ENCODE data around the gene PIK3CA.

Gene PIK3CA

GRCh38 chr3:179276001-179276400 is 127.8 kb downstream of the PIK3CA start:
- no peaks in the 10 kb centered on the region for H3K4me1 ChIP-seq (ENCODE audit: insufficient read depth, poor library complexity, severe bottlenecking)
- H3K27ac ChIP-seq (ENCODE audit: poor library complexity, severe bottlenecking) = no peak overlapping the region
- no peak for ATAC-seq (ENCODE audit: low read depth)
- H3K27me3 ChIP-seq (ENCODE audit: insufficient read depth, poor library complexity, severe bottlenecking) = no peaks in the 10 kb centered on the region
- no peak for DNase-seq (ENCODE audit: low spot score)
- TF ChIP-seq, protein P1, sequence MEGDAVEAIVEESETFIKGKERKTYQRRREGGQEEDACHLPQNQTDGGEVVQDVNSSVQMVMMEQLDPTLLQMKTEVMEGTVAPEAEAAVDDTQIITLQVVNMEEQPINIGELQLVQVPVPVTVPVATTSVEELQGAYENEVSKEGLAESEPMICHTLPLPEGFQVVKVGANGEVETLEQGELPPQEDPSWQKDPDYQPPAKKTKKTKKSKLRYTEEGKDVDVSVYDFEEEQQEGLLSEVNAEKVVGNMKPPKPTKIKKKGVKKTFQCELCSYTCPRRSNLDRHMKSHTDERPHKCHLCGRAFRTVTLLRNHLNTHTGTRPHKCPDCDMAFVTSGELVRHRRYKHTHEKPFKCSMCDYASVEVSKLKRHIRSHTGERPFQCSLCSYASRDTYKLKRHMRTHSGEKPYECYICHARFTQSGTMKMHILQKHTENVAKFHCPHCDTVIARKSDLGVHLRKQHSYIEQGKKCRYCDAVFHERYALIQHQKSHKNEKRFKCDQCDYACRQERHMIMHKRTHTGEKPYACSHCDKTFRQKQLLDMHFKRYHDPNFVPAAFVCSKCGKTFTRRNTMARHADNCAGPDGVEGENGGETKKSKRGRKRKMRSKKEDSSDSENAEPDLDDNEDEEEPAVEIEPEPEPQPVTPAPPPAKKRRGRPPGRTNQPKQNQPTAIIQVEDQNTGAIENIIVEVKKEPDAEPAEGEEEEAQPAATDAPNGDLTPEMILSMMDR (IDR thresholded peaks at IDR 0.05; ENCODE audit: poor library complexity, severe bottlenecking) = no peak
- no peaks in the 10 kb centered on the region for H3K9me3 ChIP-seq (ENCODE audit: severe bottlenecking)
- no peaks in the 10 kb centered on the region for H3K36me3 ChIP-seq (ENCODE audit: low read depth)
- no peak overlapping the region for H3K4me3 ChIP-seq (ENCODE audit: severe bottlenecking)

- no peaks in the 10 kb centered on the region for H3K4me1 ChIP-seq (ENCODE audit: insufficient read depth, poor library complexity, severe bottlenecking)
- TF ChIP-seq, protein P1 (IDR thresholded peaks at IDR 0.05; ENCODE audit: poor library complexity, severe bottlenecking) = no peak
- ATAC-seq (ENCODE audit: low read depth) (no peak), DNase-seq (ENCODE audit: low spot score) (no peak)
- no peaks in the 10 kb centered on the region for H3K9me3 ChIP-seq (ENCODE audit: severe bottlenecking)
- H3K4me3 ChIP-seq (ENCODE audit: severe bottlenecking) = no peak overlapping the region
- H3K27me3 ChIP-seq (ENCODE audit: insufficient read depth, poor library complexity, severe bottlenecking) = no peaks in the 10 kb centered on the region
- no peak overlapping the region for H3K27ac ChIP-seq (ENCODE audit: poor library complexity, severe bottlenecking)
- no peaks in the 10 kb centered on the region for H3K36me3 ChIP-seq (ENCODE audit: low read depth)
Measured at GRCh38 chr3:179276743-179277142, 128.6 kb downstream of the PIK3CA start.

DNA sequence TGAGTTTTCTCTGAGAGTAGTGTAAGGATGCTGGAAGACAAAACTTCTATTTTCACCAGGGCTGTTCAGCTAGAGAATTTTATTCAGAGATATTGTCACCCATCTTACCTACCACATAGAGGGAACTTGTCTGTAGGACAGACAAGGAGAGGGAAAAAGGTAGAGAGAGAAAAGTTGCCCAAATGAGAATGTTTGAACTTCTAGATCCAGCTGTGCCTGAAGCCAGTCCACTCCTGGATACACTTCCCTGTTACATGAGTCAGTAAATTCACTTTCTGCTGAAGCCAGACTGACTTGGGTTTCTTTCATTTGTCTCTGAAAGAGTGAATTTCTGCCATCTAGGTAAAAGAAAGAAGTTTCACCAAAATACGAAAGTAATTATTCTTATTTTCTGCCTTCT is 130.0 kb downstream of the PIK3CA start:
- ATAC-seq (ENCODE audit: low read depth) = no peak
- DNase-seq (ENCODE audit: low spot score) = no peak
- no peaks in the 10 kb centered on the region for H3K36me3 ChIP-seq (ENCODE audit: low read depth)
- H3K27me3 ChIP-seq (ENCODE audit: insufficient read depth, poor library complexity, severe bottlenecking) = no peaks in the 10 kb centered on the region
- no peak overlapping the region for H3K4me3 ChIP-seq (ENCODE audit: severe bottlenecking)
- TF ChIP-seq, protein P1 (IDR thresholded peaks at IDR 0.05; ENCODE audit: poor library complexity, severe bottlenecking) = no peak
- no peak overlapping the region for H3K27ac ChIP-seq (ENCODE audit: poor library complexity, severe bottlenecking)
- H3K4me1 ChIP-seq (ENCODE audit: insufficient read depth, poor library complexity, severe bottlenecking) = no peaks in the 10 kb centered on the region
- H3K9me3 ChIP-seq (ENCODE audit: severe bottlenecking) = no peaks in the 10 kb centered on the region

GRCh38 chr3:179278932-179279693 is 131.0 kb downstream of the PIK3CA start:
- ATAC-seq (ENCODE audit: low read depth) (no peak), DNase-seq (ENCODE audit: low spot score) (no peak)
- H3K36me3 ChIP-seq (ENCODE audit: low read depth) = no peaks in the 10 kb centered on the region
- no peak overlapping the region for H3K27ac ChIP-seq (ENCODE audit: poor library complexity, severe bottlenecking)
- H3K4me3 ChIP-seq (ENCODE audit: severe bottlenecking) = no peak overlapping the region
- H3K27me3 ChIP-seq (ENCODE audit: insufficient read depth, poor library complexity, severe bottlenecking) = no peaks in the 10 kb centered on the region
- H3K4me1 ChIP-seq (ENCODE audit: insufficient read depth, poor library complexity, severe bottlenecking) = no peaks in the 10 kb centered on the region
- H3K9me3 ChIP-seq (ENCODE audit: severe bottlenecking) = no peaks in the 10 kb centered on the region
- TF ChIP-seq, protein P1 (IDR thresholded peaks at IDR 0.05; ENCODE audit: poor library complexity, severe bottlenecking) = no peak

DNA sequence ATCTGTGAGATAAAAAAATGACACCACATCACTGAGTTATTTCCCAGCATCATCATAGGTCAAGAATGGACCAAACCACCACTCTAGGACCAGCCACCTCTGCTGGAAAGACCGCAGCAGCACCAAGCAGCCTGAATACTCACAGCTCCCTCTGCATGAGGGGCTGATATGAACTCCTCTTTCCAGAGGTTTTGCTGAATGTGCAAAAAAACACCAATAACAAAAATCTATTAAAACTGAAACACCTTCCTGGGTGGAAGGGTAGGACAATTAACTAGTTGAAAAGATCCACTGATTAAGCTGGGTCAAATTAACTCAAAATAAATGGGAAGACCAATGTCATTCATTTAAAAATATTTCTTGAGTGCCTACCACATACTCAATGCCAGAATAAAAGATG is 131.7 kb downstream of the PIK3CA start:
- TF ChIP-seq, protein P1 (IDR thresholded peaks at IDR 0.05; ENCODE audit: poor library complexity, severe bottlenecking) = no peak
- ATAC-seq (ENCODE audit: low read depth) (no peak), DNase-seq (ENCODE audit: low spot score) (no peak)
- Histone ChIP-seq H3K4me3 (ENCODE audit: severe bottlenecking) (no peak overlapping the region), H3K27ac (ENCODE audit: poor library complexity, severe bottlenecking) (no peak overlapping the region), H3K27me3 (ENCODE audit: insufficient read depth, poor library complexity, severe bottlenecking) (no peaks in the 10 kb centered on the region), H3K36me3 (ENCODE audit: low read depth) (no peaks in the 10 kb centered on the region), H3K4me1 (ENCODE audit: insufficient read depth, poor library complexity, severe bottlenecking) (no peaks in the 10 kb centered on the region), H3K9me3 (ENCODE audit: severe bottlenecking) (no peaks in the 10 kb centered on the region)

Measured in RWPE2 (cell line).